CD1c-positive myeloid dendritic cell (primary cell): ENCODE results near the gene EIF3J.
"Not testable (repeated sequence)": the region's sequence is repeated elsewhere in the genome, so short reads cannot be mapped to it uniquely, and the experiment has no call there.

Experiments used
- DNase-seq: peaks from one replicate; pipeline ENCODE4 v3.0.0-alpha.2; 2016; ENCODE audit errors: extremely low spot score

EIF3J gene

DNA sequence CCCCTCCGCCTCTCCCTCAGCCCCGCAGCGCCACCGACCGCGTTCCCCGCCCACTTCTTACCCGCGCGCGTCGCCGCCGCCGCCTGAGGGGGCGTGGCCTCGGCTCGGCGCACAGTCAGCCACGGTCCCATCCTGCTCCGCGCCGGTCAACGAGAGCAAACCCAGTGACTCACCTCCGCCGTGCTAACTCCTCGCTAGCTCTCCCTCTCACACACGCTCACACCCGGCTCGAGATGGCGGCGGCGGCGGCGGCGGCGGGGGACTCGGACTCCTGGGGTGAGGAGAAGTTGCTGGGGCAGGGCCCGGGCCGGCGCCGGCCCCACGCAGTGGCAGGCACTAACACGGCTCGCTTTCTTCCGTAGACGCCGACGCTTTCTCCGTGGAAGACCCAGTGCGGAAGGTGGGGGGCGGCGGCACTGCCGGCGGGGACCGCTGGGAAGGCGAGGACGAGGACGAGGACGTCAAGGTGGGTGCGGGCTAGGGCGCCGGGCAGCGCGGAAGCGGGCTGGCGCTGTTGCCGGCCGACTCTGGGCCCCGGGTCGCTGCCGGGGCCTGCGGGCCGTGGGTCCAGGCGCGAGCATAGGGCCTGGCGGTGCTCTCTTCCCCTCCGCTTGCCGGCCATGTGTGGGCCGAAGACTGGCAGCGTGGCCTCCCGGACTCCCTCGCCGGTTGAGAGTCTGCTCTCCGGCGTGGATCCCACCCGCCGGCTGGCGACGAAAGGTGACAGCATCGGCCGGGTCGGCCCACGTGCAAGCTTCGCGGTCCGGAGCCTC, at the start of gene EIF3J:
EIF3J (plus strand) TSS at position 186 of the 773 bp plus-strand sequence; CDS start at position 234, 48 bp downstream.
- DNase-seq: peak; percentile 97

DNA sequence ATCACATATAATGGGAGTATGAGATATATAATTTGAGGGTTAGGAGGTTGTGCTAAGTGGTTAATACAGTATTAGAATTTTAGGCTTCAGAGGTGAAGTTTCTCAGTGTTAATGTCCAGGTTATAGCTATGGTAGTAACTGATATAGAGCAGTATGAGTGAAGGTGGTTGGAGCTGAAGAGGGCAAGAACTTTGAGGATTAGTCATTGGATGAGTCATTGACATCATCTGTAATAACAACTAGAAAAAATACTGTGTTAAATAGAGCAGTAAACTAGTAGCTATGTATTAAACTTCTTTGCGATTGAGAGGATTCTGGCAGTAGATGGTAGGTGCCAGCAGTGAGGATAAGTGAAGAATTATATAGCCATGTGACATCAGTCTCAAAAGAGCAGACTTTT, 47.5 kb upstream of the EIF3J start:
- no peak for DNase-seq

DNA sequence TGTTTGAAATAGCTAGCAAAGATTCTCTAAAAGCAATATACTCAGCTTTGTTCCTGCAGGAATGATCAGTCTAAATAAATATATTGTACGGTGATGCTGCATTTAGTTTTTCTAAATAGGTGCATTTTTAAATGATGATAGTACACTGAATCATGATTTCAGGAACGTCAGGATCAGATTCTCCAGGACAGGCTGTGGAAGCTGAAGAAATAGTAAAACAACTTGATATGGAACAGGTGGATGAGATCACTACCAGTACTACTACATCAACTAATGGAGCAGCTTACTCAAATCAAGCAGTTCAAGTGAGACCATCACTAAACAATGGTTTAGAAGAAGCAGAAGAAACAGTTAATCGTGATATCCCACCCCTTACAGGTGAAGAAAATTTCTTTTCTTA, 46.3 kb upstream of the EIF3J start:
- no peak for DNase-seq

- no peak for DNase-seq
These were observed 44.9 kb upstream of the EIF3J start for GRCh38 chr15:44492040-44492439.

GRCh38 chr15:44492672-44493071, 44.3 kb upstream of the EIF3J start:
- DNase-seq: no peak

DNA sequence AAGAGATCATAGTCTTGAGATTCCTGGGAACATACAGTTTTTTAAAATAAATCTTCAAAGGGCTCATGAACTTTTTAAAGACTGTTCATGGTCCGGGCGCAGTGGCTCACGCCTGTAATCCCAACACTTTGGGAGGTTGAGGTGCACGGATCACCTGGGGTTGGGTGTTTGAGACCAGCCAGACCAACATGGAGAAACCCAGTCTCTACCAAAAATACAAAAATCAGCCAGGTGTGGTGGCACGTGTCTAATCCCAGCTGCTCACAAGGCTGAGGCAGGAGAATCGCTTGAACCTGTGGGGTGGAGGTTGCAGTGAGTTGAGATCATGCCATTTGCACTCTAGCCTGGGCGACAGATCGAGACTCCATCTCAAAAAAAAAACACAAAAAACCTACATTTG, 41.4 kb upstream of the EIF3J start:
- no peak for DNase-seq

DNA sequence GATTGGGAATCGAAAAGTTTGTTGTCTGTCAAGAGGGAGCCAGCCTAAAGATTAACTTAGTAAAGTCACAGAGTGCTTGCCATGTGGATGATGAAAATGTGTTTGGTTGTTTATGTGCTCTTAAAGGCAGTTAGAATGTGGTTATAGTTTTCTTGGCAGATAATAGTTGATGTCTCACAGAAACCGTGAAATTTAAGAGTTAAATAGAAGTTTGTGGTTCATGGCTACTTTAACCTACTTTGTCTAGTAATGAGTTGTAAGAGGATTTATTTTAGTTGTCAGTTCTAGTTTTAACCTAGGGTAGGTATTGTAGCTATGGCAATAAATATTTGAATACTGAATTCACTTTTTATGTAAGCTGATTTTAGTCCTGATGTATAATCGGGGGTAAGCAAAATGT, 36.4 kb upstream of the EIF3J start:
- DNase-seq: no peak

- peak; percentile 18 for DNase-seq
These were observed 35.1 kb upstream of the EIF3J start for GRCh38 chr15:44501768-44502366.

- DNase-seq: no peak
These were observed 20.5 kb upstream of the EIF3J start for GRCh38 chr15:44516436-44516835.

DNA sequence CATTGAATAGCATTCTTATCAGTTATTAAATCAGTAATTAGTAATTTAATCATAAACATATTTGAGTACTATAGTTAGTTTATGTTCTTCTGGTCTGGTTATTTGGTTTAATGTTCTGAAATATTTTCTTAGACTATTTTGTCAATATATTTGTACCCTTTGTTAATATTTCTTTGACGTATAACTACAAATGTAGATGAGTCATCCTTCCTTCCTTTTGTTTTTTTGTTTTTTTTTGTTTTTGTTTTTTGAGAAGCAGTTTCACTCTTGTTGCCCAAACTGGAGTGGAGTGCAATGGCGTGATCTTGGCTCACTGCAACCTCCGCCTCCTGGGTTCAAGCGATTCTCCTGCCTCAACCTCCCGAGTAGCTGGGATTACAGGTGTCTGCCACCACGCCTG, 17.4 kb upstream of the EIF3J start:
- DNase-seq: no peak

DNA sequence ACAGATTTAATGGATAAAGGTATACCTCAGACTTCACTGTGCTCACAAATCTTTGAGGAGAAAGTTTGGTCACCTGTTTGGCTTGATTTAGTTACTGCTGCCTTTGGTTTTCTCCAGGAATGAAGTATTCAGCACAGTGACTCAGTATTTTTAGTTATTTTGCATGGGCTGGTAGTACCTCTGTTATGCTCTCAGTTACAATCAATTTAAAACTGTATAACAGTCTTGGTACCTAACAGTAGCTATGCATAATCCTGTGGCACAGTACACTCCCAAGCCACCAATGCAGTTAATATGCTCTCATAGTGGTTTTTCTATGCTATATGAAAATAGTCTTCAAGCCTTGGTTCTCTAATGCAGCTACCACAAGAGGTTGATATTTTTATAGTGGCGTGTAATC, 11.9 kb upstream of the EIF3J start:
- no peak for DNase-seq

DNA sequence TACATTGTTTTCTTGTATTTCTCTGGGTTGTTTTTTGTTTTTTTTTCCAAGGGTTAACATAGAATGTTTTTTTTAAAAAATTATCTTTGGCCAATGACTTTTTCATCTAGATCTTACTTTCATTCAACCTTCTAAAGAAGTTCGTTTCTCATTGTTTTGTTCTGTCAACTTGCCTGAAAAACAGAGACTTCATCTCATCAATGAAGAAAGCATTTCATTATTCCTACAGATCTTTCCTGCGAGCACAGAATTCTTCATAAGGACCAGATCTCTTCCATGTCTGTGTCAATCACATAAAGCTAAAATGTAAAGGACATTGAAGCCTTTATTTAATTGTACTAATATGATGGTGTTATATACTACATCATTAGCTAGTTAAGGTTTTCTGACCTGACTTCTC, 9.7 kb upstream of the EIF3J start:
- no peak for DNase-seq

DNA sequence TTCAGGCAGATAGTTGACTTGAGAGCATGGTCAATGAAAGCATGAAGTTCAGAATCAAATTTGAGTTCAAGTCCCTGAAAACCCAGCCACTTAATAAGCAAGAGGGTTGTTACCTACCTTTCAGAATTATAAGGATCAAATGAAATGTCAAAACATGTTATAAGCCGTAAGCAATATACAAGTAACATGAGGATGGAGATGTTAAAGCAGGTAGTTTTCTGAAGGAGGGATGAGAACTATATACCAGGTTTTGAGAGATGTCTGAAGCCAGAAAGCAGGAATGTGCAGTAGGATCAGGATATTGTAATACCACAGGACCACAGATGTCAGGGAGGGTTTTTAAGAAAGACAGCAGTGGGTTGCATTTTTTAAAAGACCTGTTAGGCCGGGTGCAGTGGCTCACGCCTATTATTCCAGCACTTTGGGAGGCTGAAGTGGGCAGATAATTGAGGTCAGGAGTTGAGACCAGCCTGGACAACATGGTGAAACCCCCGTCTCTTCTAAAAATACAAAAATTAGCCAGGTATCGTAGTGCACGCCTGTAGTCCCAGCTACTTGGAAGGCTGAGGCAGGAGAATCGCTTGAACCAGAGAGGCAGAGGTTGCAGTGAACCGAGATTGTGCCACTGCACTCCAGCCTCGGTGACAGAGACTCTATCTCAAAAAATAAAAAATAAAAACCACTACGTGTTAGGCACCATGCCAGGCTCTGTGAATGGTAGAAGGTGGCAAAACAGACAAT, 6.9 kb upstream of the EIF3J start:
- DNase-seq: no peak

GRCh38 chr15:44530653-44531052, 6.3 kb upstream of the EIF3J start:
- DNase-seq: no peak

- DNase-seq: not testable (repeated sequence)
These were observed 4.7 kb upstream of the EIF3J start for GRCh38 chr15:44532275-44532674.

DNA sequence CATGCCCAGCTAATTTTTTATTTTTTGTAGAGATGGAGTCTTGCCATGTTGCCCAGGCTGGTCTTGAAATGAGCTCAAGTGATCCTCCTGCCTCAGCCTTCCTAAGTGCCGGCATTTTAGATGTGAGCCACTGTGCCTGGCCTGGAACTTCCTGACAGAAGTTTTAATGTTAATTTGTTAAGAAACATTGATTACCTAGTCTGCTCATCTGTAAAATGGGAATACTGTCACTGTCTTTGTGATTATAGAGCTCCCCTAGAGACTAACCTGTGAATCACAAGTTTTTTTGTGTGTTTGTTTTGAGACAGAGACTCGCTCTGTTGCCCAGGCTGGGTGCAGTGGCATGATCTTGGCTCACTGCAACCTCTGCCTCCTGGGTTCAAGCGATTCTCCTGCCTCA, 4.3 kb upstream of the EIF3J start:
- no peak for DNase-seq

DNA sequence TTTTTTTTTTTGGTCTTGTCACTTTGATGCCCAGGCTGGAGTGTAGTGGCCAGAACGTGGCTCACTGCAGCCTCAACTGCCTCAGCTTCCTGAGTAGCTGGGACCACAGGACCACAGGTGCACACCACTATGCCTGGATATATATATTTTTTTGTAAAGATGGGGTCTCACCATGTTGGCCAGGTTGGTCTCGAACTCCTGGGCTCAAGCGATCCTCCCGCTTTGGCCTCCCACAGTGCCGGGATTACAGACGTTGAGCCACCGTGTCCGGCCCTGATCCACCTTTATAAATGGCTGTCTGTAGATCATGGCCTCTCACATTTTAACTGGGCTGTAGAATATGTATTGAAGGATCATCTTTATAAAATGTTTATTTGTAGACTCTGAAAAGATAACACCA, 1.9 kb upstream of the EIF3J start:
- no peak for DNase-seq

DNA sequence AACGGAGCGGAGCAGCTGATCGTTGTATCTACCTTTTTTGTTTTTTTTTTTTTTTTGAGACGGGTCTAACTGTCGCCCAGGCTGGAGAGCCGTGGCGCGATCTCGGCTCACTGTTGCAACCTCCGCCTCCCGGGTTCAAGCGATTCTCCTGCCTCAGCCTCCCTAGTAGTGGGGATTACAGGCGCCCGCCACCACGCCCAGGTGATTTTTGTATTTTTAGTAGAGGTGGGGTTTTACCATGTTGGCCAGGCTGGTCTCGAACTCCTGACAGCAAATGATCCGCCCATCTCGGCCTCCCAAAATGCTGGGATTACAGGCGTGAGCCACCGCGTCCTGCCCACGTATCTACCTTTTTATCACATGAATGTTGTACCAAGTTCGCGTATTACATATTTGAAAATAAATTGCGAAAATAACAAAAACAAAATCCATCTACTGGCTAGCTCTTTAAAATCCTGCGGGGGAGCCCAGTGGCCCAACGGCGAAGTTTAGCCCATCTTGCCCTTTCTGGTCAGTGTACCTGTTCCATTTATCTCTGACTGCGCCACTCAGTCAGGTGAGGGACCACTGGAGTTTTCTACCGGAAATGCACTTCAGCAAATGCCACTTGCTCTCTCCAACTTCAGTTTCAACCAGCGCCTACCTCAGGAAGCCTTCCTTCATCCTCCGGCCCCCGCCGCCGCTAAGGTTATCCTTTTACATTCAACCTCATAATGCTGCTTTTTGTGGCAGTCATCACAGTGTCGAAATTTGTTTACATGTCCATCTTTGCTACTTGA, 1.2 kb upstream of the EIF3J start:
- peak; percentile 19 for DNase-seq

DNA sequence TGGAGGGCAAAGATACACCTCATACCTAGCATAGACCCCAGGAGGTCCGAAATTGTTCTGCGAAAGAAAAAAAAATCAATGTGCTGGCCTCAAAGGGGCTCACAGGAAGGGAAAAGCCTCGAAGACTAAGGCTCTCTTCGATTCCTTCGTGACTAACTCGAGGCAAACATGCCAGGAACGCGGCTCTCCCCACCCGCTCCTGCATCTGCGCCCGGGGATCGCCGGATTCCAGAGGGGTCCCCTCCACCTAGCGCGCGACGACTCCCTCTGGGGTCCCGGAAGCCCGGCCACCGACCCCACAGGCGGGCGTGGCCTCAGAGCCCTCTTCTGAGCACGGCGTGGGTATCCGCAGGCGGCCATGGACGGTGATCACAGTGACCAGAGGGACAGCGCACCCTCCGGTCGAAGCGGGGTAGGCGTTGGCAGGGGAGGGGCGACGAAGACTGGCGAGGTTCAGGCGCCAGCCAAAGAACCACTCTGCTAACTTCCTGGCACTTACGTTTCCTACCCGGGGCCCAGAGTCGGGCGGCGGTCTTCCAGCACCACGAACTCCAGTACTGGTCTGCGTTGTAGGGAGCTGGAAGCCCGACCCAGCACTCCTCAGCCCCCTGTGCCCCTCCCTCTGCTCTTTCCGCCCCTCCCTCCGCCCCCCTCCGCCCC, 515 bp upstream of the EIF3J start:
- DNase-seq: peak; percentile 91

DNA sequence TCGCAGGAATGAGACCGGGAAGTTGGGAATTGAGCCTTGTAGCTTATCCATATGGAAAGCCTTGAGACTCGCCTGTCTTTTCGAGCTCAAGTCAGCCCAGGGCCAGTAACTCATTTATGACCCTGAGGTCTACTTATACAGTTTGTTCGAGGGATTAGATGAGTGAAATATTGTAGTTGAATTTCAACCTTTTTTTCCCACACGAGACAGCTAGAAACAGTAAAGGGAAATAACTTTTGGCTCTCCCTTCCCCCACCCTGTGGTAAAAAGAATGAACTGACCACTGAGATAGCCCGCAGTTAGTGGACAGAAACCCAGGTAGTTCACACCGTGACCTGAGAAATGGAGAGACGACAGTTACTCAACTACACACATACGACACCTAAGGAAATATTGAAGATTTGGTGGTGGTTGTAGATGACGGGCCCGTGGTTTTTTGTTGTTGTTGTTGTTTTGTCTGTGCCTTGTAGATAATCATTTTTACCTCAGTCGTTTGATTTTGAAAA, 841 bp downstream of the EIF3J start:
- DNase-seq: no peak

DNA sequence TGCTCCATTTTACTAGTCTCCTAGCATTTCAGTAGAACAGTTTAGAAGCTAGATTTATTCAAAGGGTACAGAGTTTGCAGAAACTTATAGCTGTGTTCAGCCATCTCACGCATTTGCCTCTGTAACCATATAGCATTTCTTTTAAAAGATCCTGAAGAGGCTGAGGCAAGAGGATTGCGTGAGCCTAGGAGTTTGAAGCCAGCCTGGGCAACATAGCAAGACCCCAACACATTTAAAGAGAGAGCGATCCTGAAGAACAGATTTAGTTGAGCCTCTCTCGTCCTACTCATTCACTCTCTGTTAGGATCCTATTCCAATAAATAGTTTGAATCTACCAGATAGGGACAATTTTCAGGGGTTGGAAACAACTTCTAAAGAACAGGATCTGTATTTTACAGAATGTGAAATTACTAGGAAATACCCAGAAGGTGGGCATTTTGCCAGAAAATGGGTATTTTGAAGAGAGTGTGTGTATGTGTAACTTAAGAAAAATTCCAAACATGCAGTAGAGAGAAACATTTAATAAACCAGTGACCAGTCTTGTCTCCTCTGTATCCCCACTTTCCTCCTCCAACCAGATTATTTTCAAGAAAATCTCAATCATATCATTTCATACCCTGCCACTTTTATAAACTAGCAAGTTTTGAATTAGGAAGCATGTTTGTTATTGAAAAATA, 4.5 kb downstream of the EIF3J start:
- DNase-seq: no peak
